ENCODE results near the gene MON1B.
"Not testable (repeated sequence)": the region's sequence is repeated elsewhere in the genome, so short reads cannot be mapped to it uniquely, and the experiment has no call there.

The MON1B gene

DNA sequence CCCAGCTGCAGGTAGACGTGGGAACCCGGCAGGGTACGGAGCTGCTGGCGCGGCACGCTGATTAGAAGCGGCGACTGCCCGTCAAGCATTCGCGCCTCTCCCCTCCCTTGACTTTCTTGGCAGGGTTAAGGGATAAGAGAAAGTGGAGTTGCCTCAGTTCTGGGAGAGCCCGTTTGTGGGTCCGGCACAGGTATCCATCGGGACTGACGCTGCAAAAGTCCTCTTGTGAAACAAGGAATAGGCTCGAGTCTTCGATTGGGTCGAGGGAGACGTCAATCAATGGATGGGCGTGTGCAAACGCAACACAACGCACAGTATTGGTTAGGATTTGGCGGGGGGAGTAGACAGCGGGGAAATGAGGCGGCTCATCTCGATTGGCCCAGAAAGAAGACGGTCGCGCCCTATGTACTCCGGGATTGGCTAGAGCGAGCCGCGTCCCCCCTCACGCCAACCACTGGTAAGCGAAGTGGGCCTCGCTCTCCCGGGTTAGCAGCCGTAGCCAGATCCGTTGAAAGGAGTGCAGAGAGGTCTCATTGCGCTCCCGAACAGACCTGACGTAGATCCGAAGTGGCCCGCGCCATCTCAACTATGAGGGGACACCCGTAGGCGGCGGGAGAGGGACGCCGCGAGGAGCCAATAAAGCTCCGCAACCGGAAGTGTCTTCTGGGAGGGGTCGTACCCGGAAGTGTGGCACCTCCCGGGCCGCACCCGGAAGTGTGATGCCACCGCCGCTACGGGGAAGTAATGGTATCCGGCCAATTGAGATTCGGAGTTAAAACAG, at the start of gene MON1B:
Gene MON1B (plus strand): TSS at position 713 of the 781 bp plus-strand sequence. CDS start 296 bp downstream, outside the sequence.
- DNase-seq: peak; percentile 89

GRCh38 chr16:77143364-77143763, 47.6 kb upstream of the MON1B start:
- DNase-seq: no peak

- no peak for DNase-seq
Observed at GRCh38 chr16:77148121-77148520, 42.9 kb upstream of the MON1B start.

- DNase-seq: no peak
Observed at GRCh38 chr16:77157346-77158058, 33.5 kb upstream of the MON1B start.

DNA sequence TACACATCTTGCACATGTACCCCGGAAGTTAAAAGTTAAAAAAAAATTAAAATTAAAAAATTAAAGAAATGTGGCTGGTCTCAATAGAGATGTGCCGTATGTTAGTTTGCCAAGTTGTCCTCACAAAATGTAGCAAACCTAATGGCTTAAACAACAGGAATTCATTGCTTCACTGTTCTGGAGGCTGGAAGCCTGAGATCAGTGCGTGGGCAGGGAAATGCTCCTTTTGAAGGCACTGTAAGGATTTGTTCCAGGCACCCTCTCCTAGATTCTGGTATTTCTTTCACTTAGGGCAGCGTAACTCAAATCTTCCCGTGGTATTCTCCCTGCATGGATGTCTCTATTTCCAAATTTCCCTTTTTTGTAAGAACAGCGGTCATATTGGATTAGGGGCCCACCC, 32.7 kb upstream of the MON1B start:
- DNase-seq: no peak

DNA sequence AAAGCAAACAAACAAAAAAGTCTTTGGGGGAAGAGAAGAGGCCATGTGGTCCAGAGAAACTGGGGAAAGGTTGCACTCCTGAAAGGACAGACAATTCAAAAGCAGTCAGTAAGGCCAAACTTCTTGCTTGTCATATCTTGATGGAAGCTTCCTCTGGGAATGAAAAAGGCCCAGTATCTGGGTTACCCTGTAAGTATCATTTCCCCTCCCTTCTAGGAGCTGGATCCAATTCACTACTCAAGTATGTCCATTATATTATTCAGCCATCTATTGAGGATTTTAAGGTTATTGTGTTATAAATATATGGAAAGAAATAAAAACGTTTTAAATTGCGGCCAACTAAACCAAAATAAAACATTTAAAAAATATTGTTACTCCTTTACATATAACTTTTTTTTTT, 26.0 kb upstream of the MON1B start:
- no peak for DNase-seq

DNA sequence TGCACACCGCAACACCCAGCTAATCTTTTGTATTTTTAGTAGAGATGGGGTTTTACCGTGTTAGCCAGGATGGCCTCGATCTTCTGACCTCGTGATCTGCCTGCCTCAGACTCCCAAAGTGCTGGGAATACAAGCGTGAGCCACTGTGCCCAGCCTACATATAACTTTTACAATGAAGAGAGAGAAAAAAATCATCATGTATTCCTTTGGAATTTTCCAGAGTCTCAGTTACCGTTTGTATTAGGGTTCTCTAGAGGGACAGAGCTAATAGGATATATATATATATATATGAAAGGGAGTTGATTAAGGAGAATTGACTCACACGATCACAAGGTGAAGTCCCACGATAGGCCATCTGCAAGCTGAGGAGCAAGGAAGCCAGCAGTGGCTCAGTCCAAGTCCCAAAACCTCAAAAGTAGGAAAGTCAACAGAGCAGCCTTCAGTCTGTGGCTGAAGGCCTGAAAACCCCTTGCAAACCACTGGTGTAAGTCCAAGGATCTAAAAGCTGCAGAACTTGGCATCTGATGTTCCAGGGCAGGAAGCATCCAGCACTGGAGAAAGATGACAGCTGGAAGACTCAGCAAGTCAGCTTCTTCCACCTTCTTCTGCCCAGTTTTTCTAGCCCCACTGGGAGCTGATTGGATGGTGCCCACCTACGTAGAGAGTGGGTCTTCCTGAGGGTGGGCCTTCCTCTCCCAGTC, 25.3 kb upstream of the MON1B start:
- not testable (repeated sequence) for DNase-seq

DNA sequence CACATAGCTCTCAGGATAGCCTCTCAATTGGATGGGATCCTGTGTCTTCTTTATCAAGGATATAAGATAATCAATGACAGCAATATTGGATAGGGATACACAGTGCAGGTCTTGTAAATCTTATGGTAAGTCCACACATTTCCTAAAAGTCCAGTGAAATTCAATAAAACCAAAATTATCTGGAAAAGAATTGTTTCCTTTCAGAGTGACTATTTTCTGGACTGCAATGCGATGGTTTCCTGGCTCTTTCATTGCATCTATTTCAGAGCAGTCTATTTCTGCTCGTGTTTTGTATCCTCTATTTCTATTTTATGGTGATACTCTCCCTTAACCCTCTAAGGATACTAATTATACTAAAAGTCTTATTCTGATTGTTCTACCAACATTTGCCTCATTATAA, 24.3 kb upstream of the MON1B start:
- DNase-seq: no peak

- no peak for DNase-seq
Observed at GRCh38 chr16:77168901-77169300, 22.1 kb upstream of the MON1B start.

DNA sequence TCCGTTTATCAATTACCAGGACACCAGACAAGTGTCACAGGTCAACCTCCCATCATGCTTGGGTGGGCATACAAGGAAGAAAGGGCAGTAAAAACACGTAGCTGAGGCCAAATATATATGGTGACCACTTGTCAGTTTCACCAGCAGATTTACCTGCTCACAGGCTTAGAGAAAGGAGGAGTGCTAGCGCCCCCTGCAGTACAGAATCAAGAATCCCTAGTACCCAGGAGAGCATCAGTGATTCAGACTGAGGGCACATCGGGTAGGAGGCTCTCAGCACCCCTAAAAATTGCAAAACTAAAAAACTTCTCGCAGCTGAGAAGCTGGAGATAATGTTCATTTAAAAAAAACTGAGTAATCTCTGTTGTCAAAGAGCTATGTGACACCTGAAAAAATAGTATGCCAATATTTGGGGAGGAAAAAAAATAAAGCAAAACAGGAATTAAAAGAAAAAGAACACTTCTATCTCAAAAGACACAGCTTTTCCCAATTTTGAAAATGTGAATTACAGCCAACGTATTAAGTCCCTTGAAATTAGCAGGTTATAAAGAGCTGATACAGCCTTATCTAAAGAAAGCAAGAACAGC, 21.2 kb upstream of the MON1B start:
- DNase-seq: peak; percentile 42

- no peak for DNase-seq
Observed at GRCh38 chr16:77170805-77171204, 20.2 kb upstream of the MON1B start.

DNA sequence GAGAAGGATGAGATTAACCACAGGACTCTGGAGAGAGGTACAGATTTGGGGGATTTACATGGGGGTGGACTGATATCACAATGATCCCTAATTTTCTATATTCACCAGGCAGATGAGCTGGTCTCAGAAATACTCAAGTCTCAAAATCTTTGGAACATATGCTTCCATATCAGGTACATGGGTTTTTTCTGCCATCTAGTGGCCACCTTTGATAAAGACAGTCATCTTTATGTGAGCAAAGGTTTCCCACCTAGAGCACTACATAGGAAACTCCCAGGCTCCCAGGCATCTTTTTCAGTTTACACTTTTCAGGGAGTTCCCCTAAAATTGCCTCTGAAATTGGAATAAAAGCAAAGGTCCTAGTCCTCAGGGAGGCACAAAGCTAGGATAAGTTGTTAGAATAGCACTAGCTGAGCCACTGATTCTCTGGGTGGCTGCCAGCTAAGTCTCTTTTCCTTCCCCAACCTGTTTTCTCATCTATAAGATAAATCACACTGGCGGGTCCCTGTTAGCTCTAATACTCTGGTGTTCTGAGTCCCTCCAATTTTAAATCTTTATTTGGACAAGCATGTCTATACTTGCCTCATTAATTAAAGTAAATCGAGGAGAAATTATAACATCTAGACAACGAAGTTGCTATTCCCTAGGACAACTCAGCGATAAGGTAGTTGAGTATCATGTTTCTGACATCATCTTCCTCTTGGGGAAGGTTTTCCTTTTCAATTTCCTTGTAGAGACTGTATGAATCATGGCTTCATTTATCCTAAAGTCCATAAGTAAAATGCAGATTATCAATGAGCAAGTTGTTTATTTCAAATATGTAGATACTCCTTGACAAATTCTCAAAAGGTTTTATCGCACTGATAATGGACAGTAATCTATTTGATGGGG, 19.0 kb upstream of the MON1B start:
- no peak for DNase-seq

- DNase-seq: no peak
Observed at GRCh38 chr16:77172951-77173350, 18.0 kb upstream of the MON1B start.

DNA sequence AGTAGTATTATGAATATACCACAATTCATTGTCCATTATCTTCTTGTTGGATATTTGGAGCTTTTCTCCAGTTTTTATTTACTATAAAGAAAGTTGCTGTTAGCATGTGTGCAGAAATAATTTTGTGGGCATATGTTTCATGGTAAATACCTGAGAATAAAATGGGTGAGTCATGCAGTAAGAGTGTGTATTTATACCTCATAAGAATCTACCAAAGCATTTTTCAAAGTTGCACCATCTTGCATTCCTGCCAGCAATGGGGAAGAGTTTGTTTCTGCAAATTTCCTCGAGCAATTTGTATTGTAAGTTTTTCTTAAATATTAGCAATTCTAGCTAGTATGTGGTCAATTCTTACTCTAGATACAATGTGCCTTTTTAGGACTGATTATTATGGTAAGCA, 7.9 kb upstream of the MON1B start:
- no peak for DNase-seq

- not testable (repeated sequence) for DNase-seq
Observed at GRCh38 chr16:77186298-77186697, 4.7 kb upstream of the MON1B start.

- no peak for DNase-seq
Observed at GRCh38 chr16:77190190-77190477, 856 bp upstream of the MON1B start.

- DNase-seq: peak; percentile 47
Observed at GRCh38 chr16:77191259-77191969, 424 bp downstream of the MON1B start.

DNA sequence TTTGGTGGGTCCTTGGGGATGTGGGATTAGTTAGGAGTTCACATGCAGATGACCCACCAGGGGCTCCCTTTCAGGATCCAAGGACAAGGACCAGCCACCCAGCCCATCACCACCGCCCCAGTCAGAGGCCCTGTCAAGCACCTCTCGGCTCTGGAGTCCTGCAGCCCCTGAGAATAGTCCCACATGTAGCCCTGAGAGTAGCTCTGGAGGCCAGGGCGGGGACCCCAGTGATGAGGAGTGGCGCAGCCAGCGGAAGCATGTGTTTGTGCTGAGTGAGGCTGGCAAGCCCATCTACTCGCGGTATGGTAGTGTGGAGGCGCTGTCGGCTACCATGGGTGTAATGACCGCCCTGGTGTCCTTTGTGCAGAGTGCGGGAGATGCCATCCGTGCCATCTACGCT, 2.4 kb downstream of the MON1B start:
- no peak for DNase-seq

- DNase-seq: no peak
Observed at GRCh38 chr16:77194295-77195231, 3.6 kb downstream of the MON1B start.

DNA sequence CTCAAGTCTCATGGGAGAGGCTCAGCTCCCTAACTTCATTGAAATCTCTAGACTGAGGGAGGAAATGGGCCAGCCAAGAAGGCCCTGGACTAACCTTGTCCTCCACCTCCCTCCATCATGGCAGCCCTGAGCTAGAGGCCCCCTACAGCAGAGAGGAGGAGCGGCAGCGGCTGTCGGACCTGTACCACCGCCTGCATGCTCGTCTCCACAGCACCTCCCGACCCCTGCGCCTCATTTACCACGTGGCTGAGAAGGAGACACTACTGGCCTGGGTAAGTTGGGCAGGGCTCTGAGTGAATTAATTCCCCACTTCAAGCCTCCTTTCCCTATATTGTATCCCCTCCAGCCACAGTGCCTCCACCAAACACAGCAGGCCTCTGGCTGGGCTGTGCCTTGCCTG, 4.4 kb downstream of the MON1B start:
- no peak for DNase-seq

GRCh38 chr16:77197747-77198146, 6.8 kb downstream of the MON1B start:
- no peak for DNase-seq

All from activated CD4-positive, CD25-positive, alpha-beta regulatory T cell treated with anti-CD3 and anti-CD28 coated beads, Interleukin-2, amount 50 U/mL, for 72 hours (primary cell).